ENCODE measurements around the gene EPS8L2.

The EPS8L2 gene

GRCh38 chr11:707817-708420, 1.9 kb downstream of the EPS8L2 start:
- no peak overlapping the region for H3K4me3 ChIP-seq (ENCODE audit: low read depth, low read length)
- TF ChIP-seq CTCF (IDR thresholded peaks at IDR 0.05; ENCODE audit: low read depth, low read length, missing control alignments) = no peak
- no peaks in the 10 kb centered on the region for H3K27me3 ChIP-seq (replicated peaks)
- no peak overlapping the region for H3K27ac ChIP-seq
- H3K36me3 ChIP-seq (replicated peaks) = no peaks in the 10 kb centered on the region
- in situ Hi-C loops (cut with HindIII; ENCODE audit: low pct_ligation_motif_present, low sequenced_read_pairs) = no loop called here
- DNase-seq = no peak

DNA sequence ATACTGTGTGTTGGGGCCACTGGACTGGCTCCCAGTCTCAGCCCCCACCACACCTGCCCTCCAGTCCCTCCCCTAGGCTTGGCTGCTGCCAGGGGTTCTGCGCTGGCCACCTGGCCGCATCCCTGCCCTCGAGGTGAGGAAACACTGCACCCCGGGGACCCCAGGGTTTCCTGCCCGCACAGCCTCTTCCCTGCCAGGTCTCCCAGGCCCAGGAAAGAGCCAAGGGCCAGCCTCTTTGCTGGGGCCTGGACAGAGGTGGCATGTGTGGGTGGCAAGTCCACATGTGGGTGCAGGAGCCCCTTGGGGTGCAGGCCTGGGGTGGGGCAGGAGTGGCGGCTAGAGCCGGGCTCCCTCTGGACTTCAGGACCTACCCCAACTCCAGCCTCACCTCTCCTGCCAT, 2.5 kb downstream of the EPS8L2 start:
- Histone ChIP-seq H3K36me3 (replicated peaks) (no peaks in the 10 kb centered on the region), H3K27me3 (replicated peaks) (no peaks in the 10 kb centered on the region), H3K27ac (no peak overlapping the region), H3K4me3 (ENCODE audit: low read depth, low read length) (no peak overlapping the region)
- no peak for DNase-seq
- TF ChIP-seq CTCF (IDR thresholded peaks at IDR 0.05; ENCODE audit: low read depth, low read length, missing control alignments) = no peak
- in situ Hi-C loops (cut with HindIII; ENCODE audit: low pct_ligation_motif_present, low sequenced_read_pairs) = no loop called here

DNA sequence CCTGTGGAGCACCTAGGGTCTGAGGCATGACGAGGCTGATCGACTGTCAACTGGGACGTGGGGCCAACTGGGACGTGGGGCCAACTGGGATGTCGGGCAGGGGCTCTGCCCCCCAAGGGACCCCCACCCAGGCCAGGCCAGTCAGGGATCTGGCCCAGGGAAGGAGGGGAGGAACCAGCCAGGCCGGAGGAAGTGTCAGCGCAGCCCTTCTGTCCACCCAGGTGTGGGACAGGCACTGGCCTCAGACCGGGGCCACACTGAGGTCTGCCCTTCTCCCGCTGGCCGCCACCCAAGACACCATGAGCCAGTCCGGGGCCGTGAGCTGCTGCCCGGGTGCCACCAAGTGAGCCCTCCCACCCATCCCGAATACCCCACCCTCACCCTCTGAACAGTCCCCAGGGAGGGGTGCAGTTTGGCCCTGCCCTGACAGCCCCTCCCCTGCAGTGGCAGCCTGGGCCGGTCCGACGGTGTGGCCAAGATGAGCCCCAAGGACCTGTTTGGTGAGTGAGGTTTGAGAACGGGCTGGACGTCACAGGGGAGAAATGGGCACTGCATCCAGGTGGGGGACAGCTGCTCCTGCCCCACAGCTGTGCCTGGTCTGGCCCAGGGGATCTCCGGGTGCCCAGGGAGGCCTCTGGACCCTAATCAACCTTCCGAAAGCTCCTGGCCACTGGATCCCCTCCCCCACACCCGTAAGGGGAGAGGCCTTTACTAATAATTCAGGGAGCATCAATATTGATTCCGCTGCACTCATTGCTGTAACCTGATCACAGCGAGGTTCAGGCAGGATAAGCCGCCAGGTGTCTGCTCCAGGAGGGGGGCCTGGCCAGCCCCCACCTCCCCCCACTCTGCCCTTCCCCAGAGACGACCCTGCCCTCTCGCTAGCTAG, 3.3 kb downstream of the EPS8L2 start:
- in situ Hi-C loops (cut with HindIII; ENCODE audit: low pct_ligation_motif_present, low sequenced_read_pairs) = no loop called here
- Histone ChIP-seq H3K27me3 (replicated peaks) (no peaks in the 10 kb centered on the region), H3K4me3 (ENCODE audit: low read depth, low read length) (no peak overlapping the region), H3K27ac (no peak overlapping the region), H3K36me3 (replicated peaks) (no peaks in the 10 kb centered on the region)
- no peak for DNase-seq
- TF ChIP-seq CTCF (IDR thresholded peaks at IDR 0.05; ENCODE audit: low read depth, low read length, missing control alignments) = no peak

DNA sequence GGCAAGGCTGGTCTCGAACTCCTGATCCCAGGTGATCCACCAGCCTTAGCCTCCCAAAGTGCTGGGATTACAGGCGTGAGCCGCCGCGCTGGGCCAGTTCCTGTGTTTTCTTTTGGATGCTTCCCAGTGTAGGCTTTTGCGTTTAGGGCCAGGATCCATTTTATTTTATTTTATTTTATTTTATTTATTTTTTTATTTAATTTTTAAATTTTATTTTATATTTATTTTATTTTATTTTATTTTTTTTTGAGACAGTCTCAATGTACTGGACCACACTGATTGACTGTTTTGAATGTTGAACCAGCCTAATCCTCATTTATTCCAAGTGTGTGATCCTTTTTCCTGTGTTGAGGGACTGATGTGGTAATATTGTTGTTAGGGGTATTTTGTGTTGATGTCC, 8.4 kb downstream of the EPS8L2 start:
- no peak for TF ChIP-seq CTCF (IDR thresholded peaks at IDR 0.05; ENCODE audit: low read depth, low read length, missing control alignments)
- DNase-seq = no peak
- no peaks in the 10 kb centered on the region for H3K36me3 ChIP-seq (replicated peaks)
- no peak overlapping the region for H3K27ac ChIP-seq
- in situ Hi-C loops (cut with HindIII; ENCODE audit: low pct_ligation_motif_present, low sequenced_read_pairs) = no loop called here
- no peak overlapping the region for H3K4me3 ChIP-seq (ENCODE audit: low read depth, low read length)
- H3K27me3 ChIP-seq (replicated peaks) = no peaks in the 10 kb centered on the region

GRCh38 chr11:719214-720016, 13.4 kb downstream of the EPS8L2 start:
- in situ Hi-C loops (cut with HindIII; ENCODE audit: low pct_ligation_motif_present, low sequenced_read_pairs) = no loop called here
- no peak for TF ChIP-seq CTCF (IDR thresholded peaks at IDR 0.05; ENCODE audit: low read depth, low read length, missing control alignments)
- no peak overlapping the region for H3K4me3 ChIP-seq (ENCODE audit: low read depth, low read length)
- H3K27ac ChIP-seq = no peak overlapping the region
- DNase-seq = no peak
- peaks cover 21% of the 10 kb centered on the region for H3K27me3 ChIP-seq (replicated peaks)
- H3K36me3 ChIP-seq (replicated peaks) = no peaks in the 10 kb centered on the region

Data from brain microvascular endothelial cell (primary cell).